ENCODE results near the gene OLFM1.

DNA sequence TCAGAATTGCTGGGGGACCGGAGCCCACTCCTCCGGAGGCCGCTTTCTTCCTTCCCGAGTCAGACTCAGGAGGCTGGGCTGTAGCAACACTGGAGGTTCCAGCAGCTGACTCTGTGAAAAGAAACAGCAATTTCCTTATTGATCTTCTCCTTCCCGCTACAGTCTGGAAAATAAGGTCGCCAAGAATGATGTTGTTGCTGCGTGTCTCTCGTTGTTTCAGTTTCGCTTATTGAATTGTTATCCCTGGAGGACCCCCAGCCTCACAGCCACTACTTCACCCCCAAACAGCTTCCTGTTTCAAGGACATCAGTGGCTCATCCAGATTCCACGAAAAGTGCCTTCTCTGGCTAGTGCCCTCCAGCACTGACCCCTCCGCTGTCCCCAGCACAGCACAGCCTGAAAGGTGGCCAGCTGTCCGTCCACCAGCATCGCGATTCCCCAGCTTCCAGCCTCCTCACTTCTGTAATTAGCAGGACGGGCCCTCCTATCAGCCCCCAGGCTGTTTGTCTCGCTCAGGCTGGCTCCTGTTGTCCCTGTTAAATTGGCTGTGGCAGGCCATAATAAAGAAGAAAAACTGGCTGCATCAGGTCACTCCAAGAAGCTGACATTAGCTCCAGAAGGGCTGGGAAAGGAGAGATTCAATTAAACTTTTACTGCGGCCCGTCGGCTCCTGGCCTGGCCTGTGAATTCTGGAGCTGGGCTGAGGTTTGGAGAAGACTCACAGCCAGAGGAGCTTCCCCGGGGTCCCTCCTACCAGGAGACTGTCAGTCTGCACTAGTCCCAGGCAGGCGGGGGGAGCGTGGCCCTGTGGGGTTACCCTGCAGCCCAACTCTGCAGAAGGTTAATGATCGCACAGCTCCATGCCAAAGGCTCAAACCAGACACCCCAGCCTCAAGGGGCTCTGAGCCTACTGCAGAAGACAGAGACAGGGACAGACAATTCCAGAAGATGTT, 40.5 kb downstream of the OLFM1 start:
- TF ChIP-seq, protein P1, sequence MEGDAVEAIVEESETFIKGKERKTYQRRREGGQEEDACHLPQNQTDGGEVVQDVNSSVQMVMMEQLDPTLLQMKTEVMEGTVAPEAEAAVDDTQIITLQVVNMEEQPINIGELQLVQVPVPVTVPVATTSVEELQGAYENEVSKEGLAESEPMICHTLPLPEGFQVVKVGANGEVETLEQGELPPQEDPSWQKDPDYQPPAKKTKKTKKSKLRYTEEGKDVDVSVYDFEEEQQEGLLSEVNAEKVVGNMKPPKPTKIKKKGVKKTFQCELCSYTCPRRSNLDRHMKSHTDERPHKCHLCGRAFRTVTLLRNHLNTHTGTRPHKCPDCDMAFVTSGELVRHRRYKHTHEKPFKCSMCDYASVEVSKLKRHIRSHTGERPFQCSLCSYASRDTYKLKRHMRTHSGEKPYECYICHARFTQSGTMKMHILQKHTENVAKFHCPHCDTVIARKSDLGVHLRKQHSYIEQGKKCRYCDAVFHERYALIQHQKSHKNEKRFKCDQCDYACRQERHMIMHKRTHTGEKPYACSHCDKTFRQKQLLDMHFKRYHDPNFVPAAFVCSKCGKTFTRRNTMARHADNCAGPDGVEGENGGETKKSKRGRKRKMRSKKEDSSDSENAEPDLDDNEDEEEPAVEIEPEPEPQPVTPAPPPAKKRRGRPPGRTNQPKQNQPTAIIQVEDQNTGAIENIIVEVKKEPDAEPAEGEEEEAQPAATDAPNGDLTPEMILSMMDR (IDR thresholded peaks at IDR 0.05), result no peak
- TF ChIP-seq POLR2A (IDR thresholded peaks at IDR 0.05), result no peak

Measured in body of pancreas (tissue), 4 donors.